Testis (tissue), 3 donors: ENCODE results near the gene PHYKPL. TPM values are rescaled to one million over a fixed set of nuclear protein-coding genes. Genes with fewer than 3 reads are reported as not detected.

ENCODE experiments used
- DNase-seq: peaks from one replicate; pipeline ENCODE4 v3.0.0-alpha.2; 2019
- H3K27ac ChIP-seq, 2 donors: fragments of 200-600 bp; sonication (generic); one replicate each; pipeline ENCODE4 v1.5.1; 2019
- H3K27me3 ChIP-seq: fragments of 200-600 bp; sonication (generic); one replicate; pipeline ENCODE4 v1.5.1; 2019
- H3K36me3 ChIP-seq: fragments of 200-600 bp; sonication (generic); one replicate; pipeline ENCODE4 v1.5.1; 2017; ENCODE audit warnings: low read depth; ENCODE audit errors: missing control alignments
- H3K4me1 ChIP-seq: fragments of 200-600 bp; sonication (generic); one replicate; pipeline ENCODE4 v1.5.1; 2019
- H3K4me3 ChIP-seq, 2 donors: fragments of 200-600 bp; sonication (generic); one replicate each; pipeline ENCODE4 v1.5.1; 2017 to 2019
- H3K9me3 ChIP-seq: fragments of 200-600 bp; sonication (generic); one replicate; pipeline ENCODE4 v1.5.1; 2017
- POLR2A ChIP-seq: fragments of 450-650 bp; IDR thresholded peaks from one replicate; pipeline ENCODE4 v1.6.1; 2017; ENCODE audit warnings: antibody characterized with exemption, mild to moderate bottlenecking, moderate library complexity
- WGBS, 2 donors: methylation state at CpG; one replicate each; pipeline ENCODE4 v1.1.5; 2018; 5-methylcytosine and 5-hydroxymethylcytosine counted together
- intact Hi-C: fragments of 100-400 bp; cut with DNase I; formaldehyde crosslinking; loops from one replicate; pipeline ENCODE4 v1.15.1; 2023; ENCODE audit warnings: low total_unique reads
- polyA plus RNA-seq: library from polyadenylated mRNA; stranded (reverse); fragments of 350-450 nt; fragmentation: Illumina TruSeq; extraction: RNeasy Lipid Tissue Mini Kit (QIAGEN cat#74804); gene quantifications from one replicate; pipeline ENCODE4 v1.2.3, GENCODE V29; 2014; ENCODE audit warnings: low read depth, low replicate concordance; ENCODE audit not compliant: insufficient read depth
- total RNA-seq, 2 donors: library from RNA; depleted of rRNA; stranded (reverse); fragments of >200 nt; gene quantifications; one replicate each; pipeline ENCODE4 v1.2.3, GENCODE V29; 2016
- TF ChIP-seq, protein P1 (sequence below), 3 experiments: fragments of 450-650 bp in 2 of 3; fragments of 200-600 bp in 1 of 3; sonication (generic) in 1 of 3; IDR thresholded peaks; one replicate each; pipeline ENCODE4 v1.5.1; 2016 to 2019; ENCODE audit warnings: antibody characterized with exemption in 3 of 3, mild to moderate bottlenecking in 2 of 3, moderate library complexity in 1 of 3

The PHYKPL gene
- total and polyA plus RNA-seq, 3 donors from 2014 or later, result 81.7 to 122 (median 121) TPM

- Histone ChIP-seq H3K27ac (no peak overlapping the region), H3K4me1 (no peaks in the 10 kb centered on the region), H3K4me3 (no peak overlapping the region), H3K27me3 (no peaks in the 10 kb centered on the region), H3K36me3 (no peaks in the 10 kb centered on the region), H3K9me3 (no peaks in the 10 kb centered on the region)
- no peak for DNase-seq
- WGBS, 2 donors, result 80 to 83% methylated on average over 9 to 24 of the region's 24 CpGs
- intact Hi-C loops, result no loop called here
- no peak for TF ChIP-seq POLR2A
- TF ChIP-seq, protein P1, sequence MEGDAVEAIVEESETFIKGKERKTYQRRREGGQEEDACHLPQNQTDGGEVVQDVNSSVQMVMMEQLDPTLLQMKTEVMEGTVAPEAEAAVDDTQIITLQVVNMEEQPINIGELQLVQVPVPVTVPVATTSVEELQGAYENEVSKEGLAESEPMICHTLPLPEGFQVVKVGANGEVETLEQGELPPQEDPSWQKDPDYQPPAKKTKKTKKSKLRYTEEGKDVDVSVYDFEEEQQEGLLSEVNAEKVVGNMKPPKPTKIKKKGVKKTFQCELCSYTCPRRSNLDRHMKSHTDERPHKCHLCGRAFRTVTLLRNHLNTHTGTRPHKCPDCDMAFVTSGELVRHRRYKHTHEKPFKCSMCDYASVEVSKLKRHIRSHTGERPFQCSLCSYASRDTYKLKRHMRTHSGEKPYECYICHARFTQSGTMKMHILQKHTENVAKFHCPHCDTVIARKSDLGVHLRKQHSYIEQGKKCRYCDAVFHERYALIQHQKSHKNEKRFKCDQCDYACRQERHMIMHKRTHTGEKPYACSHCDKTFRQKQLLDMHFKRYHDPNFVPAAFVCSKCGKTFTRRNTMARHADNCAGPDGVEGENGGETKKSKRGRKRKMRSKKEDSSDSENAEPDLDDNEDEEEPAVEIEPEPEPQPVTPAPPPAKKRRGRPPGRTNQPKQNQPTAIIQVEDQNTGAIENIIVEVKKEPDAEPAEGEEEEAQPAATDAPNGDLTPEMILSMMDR (IDR thresholded peaks at IDR 0.05), result no peak
Measured at GRCh38 chr5:178247481-178248456, 15.2 kb upstream of the PHYKPL start.

GRCh38 chr5:178246624-178247279 is 14.2 kb upstream of the PHYKPL start:
- H3K36me3 ChIP-seq, result no peaks in the 10 kb centered on the region
- H3K9me3 ChIP-seq, result no peaks in the 10 kb centered on the region
- intact Hi-C loops, result no loop called here
- no peaks in the 10 kb centered on the region for H3K27me3 ChIP-seq
- H3K27ac ChIP-seq, result no peak overlapping the region
- H3K4me1 ChIP-seq, result no peaks in the 10 kb centered on the region
- TF ChIP-seq, protein P1 (IDR thresholded peaks at IDR 0.05), result no peak
- no peak for DNase-seq
- WGBS, 2 donors, result 85 to 86% methylated on average over 12 to 15 of the region's 15 CpGs
- no peak overlapping the region for H3K4me3 ChIP-seq

DNA sequence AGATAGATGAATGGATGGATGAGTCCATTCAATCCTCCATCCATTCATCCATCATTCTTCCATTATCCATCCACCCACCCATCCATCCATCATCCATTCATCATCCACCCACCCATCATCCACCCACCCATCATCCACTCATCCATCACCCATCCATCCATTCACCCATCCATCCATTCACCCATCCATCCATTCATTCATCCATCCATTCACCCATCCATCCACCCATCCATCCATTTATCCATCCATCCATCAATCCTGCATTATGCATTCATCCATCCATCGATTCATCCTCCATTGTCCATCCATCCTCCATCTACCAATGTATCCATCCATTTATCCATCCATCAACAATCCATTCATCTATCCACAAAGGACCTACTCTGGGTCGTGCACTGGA is 12.8 kb upstream of the PHYKPL start:
- H3K27me3 ChIP-seq, result no peaks in the 10 kb centered on the region
- TF ChIP-seq, protein P1 (IDR thresholded peaks at IDR 0.05), result no peak
- no peak for TF ChIP-seq POLR2A
- H3K36me3 ChIP-seq, result no peaks in the 10 kb centered on the region
- no peaks in the 10 kb centered on the region for H3K4me1 ChIP-seq
- intact Hi-C loops, result no loop called here
- no peak overlapping the region for H3K27ac ChIP-seq
- H3K4me3 ChIP-seq, result no peak overlapping the region
- H3K9me3 ChIP-seq, result no peaks in the 10 kb centered on the region
- 85 to 89% methylated on average over 2 of the region's 2 CpGs for WGBS, 2 donors
- DNase-seq, result no peak

DNA sequence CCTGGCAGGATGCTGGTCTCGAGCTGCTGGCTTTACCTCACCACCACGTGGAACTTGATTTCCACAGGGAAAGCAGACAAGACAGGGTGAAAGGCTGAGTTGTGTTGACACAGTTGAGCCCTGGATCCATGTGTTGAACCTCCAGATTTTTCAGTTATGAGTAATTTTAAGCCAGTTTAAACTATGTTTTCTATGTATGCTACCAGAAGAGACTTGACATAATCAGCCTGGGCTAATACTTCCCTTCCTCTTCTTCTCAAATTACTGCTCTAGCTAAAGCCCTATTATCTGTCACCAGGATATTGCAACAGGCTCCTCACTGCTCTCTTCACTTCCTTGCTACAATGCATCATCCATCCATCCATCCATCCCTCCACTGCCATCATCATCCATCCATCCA is 12.0 kb upstream of the PHYKPL start:
- Histone ChIP-seq H3K4me1 (no peaks in the 10 kb centered on the region), H3K36me3 (no peaks in the 10 kb centered on the region), H3K27me3 (no peaks in the 10 kb centered on the region), H3K4me3 (no peak overlapping the region), H3K9me3 (no peaks in the 10 kb centered on the region), H3K27ac (no peak overlapping the region)
- DNase-seq, result no peak
- 84 to 94% methylated on average over 2 of the region's 2 CpGs for WGBS, 2 donors
- TF ChIP-seq, protein P1 (IDR thresholded peaks at IDR 0.05), result no peak
- TF ChIP-seq POLR2A, result no peak
- intact Hi-C loops, result no loop called here
